Activated CD4-positive, alpha-beta memory T cell treated with anti-CD3 and anti-CD28 coated beads, Interleukin-2, amount 10 ng/mL, durations not matched to agents 7 days and 5 days (primary cell): ENCODE measurements around the gene IL17REL. TPM values are rescaled to one million over a fixed set of nuclear protein-coding genes. Genes with fewer than 3 reads are reported as not detected.

Experiments used
- CTCF ChIA-PET: fragments of 350-600 bp; sonication (Branson Sonifier 250); formaldehyde crosslinking; loops from one replicate; lab custom pipeline; 2021; ENCODE audit warnings: antibody characterized with exemption, inconsistent platforms; lab: Charles Lee
- POLR2A ChIA-PET: fragments of 350-600 bp; sonication (Branson Sonifier 250); formaldehyde crosslinking; loops from one replicate; lab custom pipeline; 2021; ENCODE audit warnings: antibody characterized with exemption; lab: Charles Lee
- DNase-seq: peaks from one replicate; pipeline ENCODE4 v3.0.0-alpha.2; 2020
- H3K27ac Mint-ChIP-seq: one replicate; pipeline ENCODE4 v1.8.0; 2021; ENCODE audit warnings: mild to moderate bottlenecking, mixed read lengths
- H3K27me3 Mint-ChIP-seq: one replicate; pipeline ENCODE4 v1.8.0; 2021; ENCODE audit warnings: mixed read lengths
- H3K36me3 Mint-ChIP-seq: one replicate; pipeline ENCODE4 v1.8.0; 2021; ENCODE audit warnings: low read depth, mixed read lengths
- H3K4me1 Mint-ChIP-seq: one replicate; pipeline ENCODE4 v1.8.0; 2021; ENCODE audit warnings: mixed read lengths
- H3K4me3 Mint-ChIP-seq: one replicate; pipeline ENCODE4 v1.8.0; 2021; ENCODE audit warnings: mild to moderate bottlenecking, mixed read lengths
- H3K9me3 Mint-ChIP-seq: one replicate; pipeline ENCODE4 v1.8.0; 2021; ENCODE audit warnings: mixed read lengths
- total RNA-seq, 2 experiments: library from RNA; stranded (reverse); gene quantifications; one replicate each; pipeline ENCODE4 v1.2.3, GENCODE V29; 2021

IL17REL gene
- total RNA-seq, 2 experiments from 2014 or later = not detected

DNA sequence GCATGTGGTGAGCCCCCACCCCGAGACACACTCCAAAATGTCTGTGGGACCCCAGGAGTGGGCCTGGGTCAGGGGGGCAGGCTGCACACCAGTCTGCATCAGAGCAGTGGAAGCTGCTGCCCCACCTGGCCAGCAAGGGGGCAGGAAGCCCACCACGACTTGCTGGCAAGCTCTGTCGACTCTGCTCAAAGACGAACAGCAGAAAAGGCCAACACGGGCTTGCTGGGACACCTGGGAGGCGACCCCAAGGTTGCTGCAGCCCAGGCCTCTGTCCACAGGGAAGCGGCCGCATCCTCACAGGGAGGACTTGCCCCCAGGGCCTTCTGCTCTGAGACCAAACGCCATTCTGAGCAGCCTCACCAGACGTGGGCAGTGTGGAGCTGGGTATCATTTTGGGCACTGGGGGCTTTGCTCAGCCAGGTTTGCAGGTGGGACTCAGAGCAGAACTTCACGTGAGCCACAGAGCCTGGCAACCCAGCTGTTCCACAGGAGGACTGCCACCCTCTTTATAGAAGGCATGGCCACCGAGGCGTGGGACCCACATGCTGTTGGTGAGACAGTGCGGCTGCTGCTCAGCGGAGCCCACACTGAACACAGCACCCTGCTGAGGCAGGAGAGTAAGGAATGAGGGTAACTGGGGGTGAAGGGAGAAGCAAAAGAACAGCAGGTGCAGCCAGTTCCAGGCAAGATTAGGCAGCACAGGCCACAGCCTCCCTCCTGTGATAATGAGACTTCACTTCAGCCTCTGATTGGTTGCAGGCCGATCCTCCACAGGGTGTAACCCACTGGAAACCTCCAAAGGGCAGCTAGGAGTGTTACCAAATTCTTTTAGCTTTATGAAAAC, 11.0 kb downstream of the IL17REL start:
- Mint-ChIP-seq H3K4me1 (peaks cover 15% of the 10 kb centered on the region), H3K36me3 (no peaks in the 10 kb centered on the region), H3K4me3 (no peak overlapping the region), H3K27ac (no peak overlapping the region), H3K27me3 (peaks cover 3% of the 10 kb centered on the region), H3K9me3 (no peaks in the 10 kb centered on the region)
- no peak for DNase-seq
- ChIA-PET POLR2A (interaction anchor here (1.4 kb wide), 1 partner anchor 10 kb away, joined by 3 read pairs; no protein-coding TSS in a partner anchor), CTCF (no interaction called here)

DNA sequence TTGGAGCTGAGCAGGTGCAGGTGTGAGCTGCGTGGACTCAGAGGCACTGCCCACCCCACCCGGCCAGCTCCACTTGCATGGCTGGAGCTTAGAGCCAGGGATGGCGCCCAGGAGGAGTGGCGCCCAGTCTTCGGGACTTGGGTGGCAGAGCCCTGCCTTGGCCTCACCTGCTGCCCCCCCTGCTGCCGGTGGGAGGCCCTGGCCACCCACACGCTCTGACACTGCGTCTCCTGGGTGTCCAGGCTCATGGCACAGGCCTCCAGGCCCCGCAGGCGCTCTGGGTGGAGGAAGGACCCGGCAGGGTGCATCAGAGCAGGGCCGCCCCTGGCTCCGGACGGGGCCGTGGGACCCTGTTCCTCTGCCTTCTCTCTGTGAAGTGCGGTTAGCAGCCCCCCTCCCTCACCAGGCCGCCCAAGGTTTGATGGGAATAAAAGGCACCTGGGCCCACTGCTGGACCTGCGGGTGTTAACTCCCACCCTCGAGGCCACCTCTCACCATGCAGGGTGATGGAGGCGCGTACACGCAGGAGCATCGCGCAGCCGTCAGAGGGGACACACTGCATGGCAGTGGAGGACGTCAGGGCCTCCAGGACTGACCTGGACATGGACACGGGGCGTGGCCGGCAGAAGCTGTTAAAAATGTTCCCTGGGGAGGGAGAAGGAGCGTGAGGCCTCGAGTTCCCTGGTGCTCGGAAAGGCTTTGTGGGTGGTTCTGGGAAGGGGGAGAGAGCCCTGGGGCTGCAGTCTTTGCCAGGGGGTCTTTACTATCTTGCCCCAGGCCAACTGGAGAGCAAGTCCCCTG, 11.8 kb downstream of the IL17REL start:
- H3K4me1 Mint-ChIP-seq = peaks cover 15% of the 10 kb centered on the region
- CTCF ChIA-PET = no interaction called here
- H3K9me3 Mint-ChIP-seq = no peaks in the 10 kb centered on the region
- H3K4me3 Mint-ChIP-seq = no peak overlapping the region
- no peak for DNase-seq
- no peaks in the 10 kb centered on the region for H3K36me3 Mint-ChIP-seq
- H3K27ac Mint-ChIP-seq = no peak overlapping the region
- POLR2A ChIA-PET = no interaction called here
- H3K27me3 Mint-ChIP-seq = peaks cover 3% of the 10 kb centered on the region

DNA sequence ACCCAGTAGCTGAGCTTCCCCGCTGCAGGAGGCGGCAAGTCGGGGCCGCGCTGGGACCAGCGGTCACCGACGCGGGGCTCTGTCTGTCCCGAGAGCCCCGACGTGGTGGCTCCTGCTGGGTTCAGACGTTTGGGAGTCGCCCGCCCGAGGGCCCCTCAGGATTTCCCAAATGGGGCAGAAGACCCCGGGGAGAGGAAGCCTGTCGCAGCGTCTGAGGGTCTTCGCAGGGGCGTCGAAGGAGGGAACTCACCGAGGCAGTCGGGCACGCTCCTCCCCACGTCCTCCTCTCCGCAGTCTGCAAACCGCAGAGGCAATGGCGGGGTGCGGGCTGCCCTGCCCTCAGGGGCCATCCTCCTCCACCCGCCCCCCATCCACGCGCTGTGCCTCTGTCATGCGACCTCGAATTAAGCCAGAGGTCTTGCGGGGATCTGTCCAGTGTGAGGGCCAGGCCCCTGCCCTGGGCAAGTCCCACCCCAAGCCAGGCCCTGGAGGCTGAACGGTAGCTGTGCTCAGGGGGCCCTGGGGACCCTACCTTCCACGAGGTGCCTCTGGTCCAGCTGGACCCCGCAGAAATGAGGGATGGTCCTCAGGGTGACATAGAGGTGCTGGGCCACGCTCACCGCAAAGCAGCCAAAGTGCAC, 12.5 kb downstream of the IL17REL start:
- POLR2A ChIA-PET = no interaction called here

DNA sequence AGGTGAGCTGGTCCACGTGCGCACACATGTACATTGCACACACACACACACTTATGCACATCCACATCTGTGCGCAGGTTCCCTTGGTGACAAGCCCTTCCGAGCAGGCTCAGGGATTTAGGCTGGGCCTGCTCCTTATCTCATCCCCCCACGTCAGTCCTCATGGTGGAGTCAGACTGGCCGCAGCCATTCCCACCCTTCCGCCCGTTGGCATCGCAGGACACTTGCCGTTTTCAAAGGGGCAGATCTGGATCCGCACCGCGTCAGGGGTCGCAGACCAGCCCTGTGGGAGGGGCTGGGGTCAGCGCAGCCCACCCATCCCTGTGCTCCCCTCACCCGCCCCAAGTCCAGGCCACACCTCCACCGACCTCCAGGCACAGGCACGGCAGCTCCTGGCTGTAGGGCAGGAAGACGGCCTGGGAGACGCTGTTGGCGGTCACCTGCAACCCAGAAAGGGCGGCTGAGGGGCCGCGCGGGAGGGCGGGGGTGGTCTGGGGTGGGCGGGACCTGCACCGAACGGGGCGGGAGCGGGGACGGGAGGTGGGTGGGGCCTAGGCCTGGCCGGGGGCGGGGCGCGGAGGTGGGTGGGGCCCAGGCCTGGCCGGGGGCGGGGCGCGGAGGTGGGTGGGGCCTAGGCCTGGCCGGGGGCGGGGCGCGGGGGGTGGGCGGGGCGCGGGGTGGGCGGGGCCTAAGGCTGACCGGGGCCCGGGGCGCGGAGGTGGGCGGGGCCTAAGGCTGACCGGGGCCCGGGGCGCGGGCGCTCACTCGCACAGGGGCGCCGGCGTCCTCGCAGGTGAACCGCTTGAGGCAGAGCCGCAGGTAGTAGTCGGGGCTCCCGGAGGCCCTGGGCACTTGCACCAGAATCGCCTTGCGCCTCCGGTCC, 13.3 kb downstream of the IL17REL start:
- POLR2A ChIA-PET = no interaction called here

More for the DNA sequence above, 12.5 kb downstream of the IL17REL start:
- peaks cover 1% of the 10 kb centered on the region for H3K27me3 Mint-ChIP-seq
- H3K27ac Mint-ChIP-seq = no peak overlapping the region
- H3K9me3 Mint-ChIP-seq = no peaks in the 10 kb centered on the region
- DNase-seq = no peak
- CTCF ChIA-PET = no interaction called here
- H3K4me1 Mint-ChIP-seq = peaks cover 13% of the 10 kb centered on the region
- H3K36me3 Mint-ChIP-seq = no peaks in the 10 kb centered on the region
- H3K4me3 Mint-ChIP-seq = no peak overlapping the region

DNA sequence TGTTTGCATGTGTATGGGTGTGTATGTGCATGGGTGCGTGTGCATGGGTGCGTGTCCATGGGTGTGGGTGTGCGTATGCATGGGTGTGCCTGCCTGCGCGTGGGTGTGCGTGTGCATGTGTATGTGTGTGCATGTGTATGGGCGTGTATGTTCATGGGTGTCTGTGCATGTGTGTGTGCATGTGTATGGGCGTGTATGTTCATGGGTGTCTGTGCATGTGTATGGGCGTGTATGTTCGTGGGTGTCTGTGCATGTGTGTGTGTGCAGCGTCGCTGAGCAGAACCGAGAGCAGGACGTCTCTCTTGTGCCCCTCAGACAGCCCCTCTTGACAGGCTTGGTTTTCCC, 13.9 kb downstream of the IL17REL start:
- no peak overlapping the region for H3K27ac Mint-ChIP-seq
- no peaks in the 10 kb centered on the region for H3K36me3 Mint-ChIP-seq
- no peak for DNase-seq
- ChIA-PET POLR2A (no interaction called here), CTCF (interaction anchor here (1.1 kb wide), 1 partner anchor 15 kb away, joined by 3 read pairs; no protein-coding TSS in a partner anchor)
- H3K4me1 Mint-ChIP-seq = peaks cover 11% of the 10 kb centered on the region
- H3K4me3 Mint-ChIP-seq = no peak overlapping the region
- H3K27me3 Mint-ChIP-seq = no peaks in the 10 kb centered on the region
- no peaks in the 10 kb centered on the region for H3K9me3 Mint-ChIP-seq

More for the DNA sequence above, 13.3 kb downstream of the IL17REL start:
- Mint-ChIP-seq H3K36me3 (no peaks in the 10 kb centered on the region), H3K4me1 (peaks cover 11% of the 10 kb centered on the region), H3K27ac (no peak overlapping the region), H3K4me3 (no peak overlapping the region), H3K9me3 (no peaks in the 10 kb centered on the region), H3K27me3 (no peaks in the 10 kb centered on the region)
- peak; percentile 16 for DNase-seq
- CTCF ChIA-PET = no interaction called here

DNA sequence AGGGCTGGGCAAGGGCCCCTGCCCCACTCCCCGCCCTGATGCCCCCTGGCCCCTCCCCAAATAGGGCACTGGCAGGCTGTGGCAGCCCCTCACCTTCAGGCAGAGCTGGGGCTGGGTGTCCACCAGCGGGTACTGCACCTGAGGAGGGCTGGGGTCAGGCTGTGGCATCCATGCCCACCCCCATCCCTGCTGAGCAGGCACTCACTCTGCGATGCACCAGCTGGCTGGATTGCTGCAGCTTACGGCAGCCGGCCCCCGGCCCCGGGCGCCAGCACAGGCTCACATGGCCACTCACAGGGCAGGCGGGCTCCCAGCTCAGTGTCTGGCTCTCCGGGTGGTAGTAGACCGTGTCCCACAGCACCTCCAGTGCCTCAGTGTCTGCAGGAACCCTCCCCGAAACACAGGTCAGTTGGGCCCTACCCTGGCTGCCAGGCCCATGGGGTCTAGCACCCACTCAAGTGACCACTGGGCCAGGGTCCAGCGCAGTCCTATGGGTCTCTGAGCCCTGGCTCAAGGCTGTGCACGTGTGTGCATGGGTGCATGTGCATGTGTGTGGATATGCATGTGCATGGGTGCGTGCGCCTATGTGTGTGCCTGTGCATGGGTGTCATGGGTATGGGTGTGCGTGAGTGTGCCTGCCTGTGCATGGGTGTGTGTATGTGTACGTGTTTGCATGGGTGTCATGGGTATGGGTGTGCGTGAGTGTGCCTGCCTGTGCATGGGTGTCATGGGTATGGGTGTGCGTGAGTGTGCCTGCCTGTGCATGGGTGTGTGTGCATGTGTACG, 14.4 kb downstream of the IL17REL start:
- Mint-ChIP-seq H3K36me3 (no peaks in the 10 kb centered on the region), H3K4me1 (peaks cover 14% of the 10 kb centered on the region), H3K27ac (no peak overlapping the region), H3K9me3 (no peaks in the 10 kb centered on the region), H3K27me3 (peaks cover 1% of the 10 kb centered on the region), H3K4me3 (no peak overlapping the region)
- no peak for DNase-seq
- CTCF ChIA-PET = interaction anchor here (1.1 to 1.2 kb wide), 2 partner anchors 15 to 32 kb away, joined by 3 to 4 read pairs; no protein-coding TSS in a partner anchor
- POLR2A ChIA-PET = no interaction called here

DNA sequence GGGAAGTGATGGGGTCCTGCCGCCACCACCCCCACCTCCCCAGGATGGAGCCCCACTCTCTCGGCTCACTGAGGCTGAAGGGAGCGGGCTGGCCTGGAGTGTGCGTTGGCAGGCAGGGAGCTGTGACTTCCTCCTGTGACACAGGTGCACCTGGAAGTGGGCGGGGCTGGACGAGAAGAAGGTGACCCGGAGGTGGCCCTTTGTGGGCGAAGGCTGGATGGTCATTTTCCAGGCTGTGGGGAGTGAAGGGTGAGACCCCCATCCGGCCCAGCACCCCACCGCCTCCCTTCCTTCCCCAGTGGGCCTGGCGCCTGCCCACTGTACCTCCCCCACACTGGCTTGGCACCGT, 15.3 kb downstream of the IL17REL start:
- H3K4me1 Mint-ChIP-seq = peaks cover 14% of the 10 kb centered on the region
- ChIA-PET POLR2A (no interaction called here), CTCF (interaction anchor here (1.2 kb wide), 1 partner anchor 33 kb away, joined by 4 read pairs; no protein-coding TSS in a partner anchor)
- no peak overlapping the region for H3K27ac Mint-ChIP-seq
- H3K36me3 Mint-ChIP-seq = no peaks in the 10 kb centered on the region
- no peak overlapping the region for H3K4me3 Mint-ChIP-seq
- H3K9me3 Mint-ChIP-seq = no peaks in the 10 kb centered on the region
- DNase-seq = no peak
- peaks cover 1% of the 10 kb centered on the region for H3K27me3 Mint-ChIP-seq

DNA sequence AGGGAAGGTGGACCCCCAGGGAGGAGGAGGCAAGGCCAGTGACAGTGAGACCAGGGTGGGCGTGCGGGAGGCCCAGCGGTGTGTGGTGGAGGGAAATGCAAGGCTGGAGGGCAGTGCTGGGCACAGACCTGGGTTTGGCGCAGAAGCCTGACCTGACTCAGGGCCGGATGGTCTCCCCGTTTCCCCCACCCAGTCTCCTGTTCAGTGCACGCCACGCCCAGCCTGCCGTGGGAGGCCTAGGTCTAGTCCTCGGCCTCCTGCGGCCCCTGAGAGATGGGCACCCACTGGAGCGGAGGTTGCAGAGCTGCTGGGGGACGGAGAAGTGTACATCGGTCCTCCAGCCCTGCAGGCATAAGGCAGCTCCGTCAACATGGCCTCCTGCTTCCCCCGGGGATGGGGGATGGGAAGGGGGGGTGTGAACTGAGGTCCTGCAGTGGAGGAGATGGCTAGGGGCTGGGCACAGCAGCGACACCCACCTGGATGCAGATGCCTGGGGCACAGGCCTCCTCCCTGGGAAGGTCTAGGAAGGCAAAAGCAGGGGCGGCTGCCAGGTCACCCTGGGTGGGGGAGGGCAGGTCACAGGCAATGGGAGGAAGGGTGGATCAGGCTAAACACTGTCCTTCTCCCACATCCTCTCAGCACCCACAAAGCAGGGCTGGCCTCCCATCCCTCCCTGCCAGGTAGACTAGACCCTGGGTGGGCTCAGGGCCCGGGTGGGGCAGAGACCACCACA, 15.9 kb downstream of the IL17REL start:
- peaks cover 4% of the 10 kb centered on the region for H3K27me3 Mint-ChIP-seq
- peaks cover 2% of the 10 kb centered on the region for H3K9me3 Mint-ChIP-seq
- H3K36me3 Mint-ChIP-seq = no peaks in the 10 kb centered on the region
- H3K27ac Mint-ChIP-seq = no peak overlapping the region
- no peak for DNase-seq
- no peak overlapping the region for H3K4me3 Mint-ChIP-seq
- ChIA-PET CTCF (interaction anchor here (0.8 kb wide), 1 partner anchor 34 kb away, joined by 4 read pairs; no protein-coding TSS in a partner anchor), POLR2A (no interaction called here)
- peaks cover 14% of the 10 kb centered on the region for H3K4me1 Mint-ChIP-seq

DNA sequence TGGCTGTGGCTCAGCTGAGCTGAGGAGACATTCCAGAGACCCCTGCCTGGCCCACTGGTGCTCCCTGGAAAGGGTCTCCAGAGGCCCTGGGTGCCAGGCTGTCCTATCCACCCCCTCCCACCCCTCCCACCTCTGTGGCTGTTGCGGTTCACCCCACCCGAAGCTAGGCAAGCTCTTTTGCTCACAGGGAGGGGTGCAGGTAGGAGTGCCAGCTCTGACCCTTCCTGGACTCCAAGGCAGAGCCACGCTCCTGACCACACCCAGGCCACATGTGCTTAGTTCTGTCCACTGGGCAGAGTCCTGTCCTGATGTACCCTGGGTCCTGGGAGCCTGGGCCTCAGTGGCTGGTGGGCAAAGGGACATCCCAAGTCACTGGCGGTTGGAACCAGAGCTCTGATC, 16.4 kb downstream of the IL17REL start:
- Mint-ChIP-seq H3K4me1 (peaks cover 14% of the 10 kb centered on the region), H3K27me3 (peaks cover 7% of the 10 kb centered on the region), H3K4me3 (no peak overlapping the region), H3K27ac (no peak overlapping the region), H3K36me3 (no peaks in the 10 kb centered on the region), H3K9me3 (peaks cover 6% of the 10 kb centered on the region)
- no peak for DNase-seq
- CTCF ChIA-PET = interaction anchor here (0.8 kb wide), 1 partner anchor 34 kb away, joined by 4 read pairs; no protein-coding TSS in a partner anchor
- POLR2A ChIA-PET = no interaction called here

DNA sequence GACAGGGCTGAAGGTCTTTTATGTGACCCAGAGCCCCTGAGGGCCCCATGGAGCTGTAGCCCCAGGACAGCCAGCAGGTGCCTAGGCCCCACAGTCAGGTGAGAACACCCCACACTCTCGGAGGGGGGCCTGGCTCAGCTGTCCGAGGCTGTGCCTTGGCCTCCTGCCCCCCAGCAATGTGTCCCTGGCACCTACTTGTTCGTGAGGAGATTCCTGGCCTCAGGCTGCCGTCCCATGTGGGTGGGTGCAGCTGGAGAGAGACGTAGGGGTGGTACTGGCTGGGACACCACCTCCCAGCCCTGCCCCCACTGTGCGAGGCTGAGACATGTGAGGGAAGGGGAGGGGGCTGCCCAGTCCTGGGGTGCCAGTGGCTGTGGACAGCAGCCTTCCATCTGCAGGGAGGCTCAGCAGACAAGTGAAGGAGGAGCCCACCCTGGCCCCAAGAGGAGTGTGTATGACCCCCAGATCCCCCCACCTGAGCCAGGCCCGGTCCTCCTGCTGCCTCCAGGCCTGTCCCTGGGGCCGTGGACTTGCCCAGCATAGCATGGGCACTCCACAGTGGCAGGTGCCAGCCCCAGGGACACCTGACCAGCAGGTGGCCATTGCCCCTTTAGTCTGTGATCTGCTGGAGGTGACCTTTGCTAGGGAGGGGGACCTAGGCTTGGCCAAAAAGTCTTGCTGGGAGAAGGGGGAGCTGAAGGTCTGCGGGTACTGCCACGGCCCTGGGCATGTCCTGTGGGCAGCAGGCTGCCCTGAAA, 17.0 kb downstream of the IL17REL start:
- Mint-ChIP-seq H3K4me1 (peaks cover 14% of the 10 kb centered on the region), H3K27me3 (peaks cover 10% of the 10 kb centered on the region), H3K4me3 (no peak overlapping the region), H3K9me3 (peaks cover 8% of the 10 kb centered on the region), H3K36me3 (no peaks in the 10 kb centered on the region), H3K27ac (no peak overlapping the region)
- CTCF ChIA-PET = interaction anchor here (0.8 to 3.9 kb wide), 2 partner anchors 35 kb away, joined by 4 to 21 read pairs; no protein-coding TSS in a partner anchor
- POLR2A ChIA-PET = interaction anchor here (0.6 kb wide), 1 partner anchor 9 kb away, joined by 3 read pairs; no protein-coding TSS in a partner anchor
- DNase-seq = no peak
